Measurements from ENCODE around the gene NXF1. TPM values are rescaled to one million over a fixed set of nuclear protein-coding genes. Genes with fewer than 3 reads are reported as not detected.
A peak's percentile ranks its signal among the peaks of the same experiment; 100 is the strongest.

NXF1 gene
- total and polyA plus RNA-seq, 10 of the 15 experiments (the other 5 are each of a cell fraction or from before 2014, with no cell fraction given): 20.7 to 84.9 (median 40.6) TPM

- ChIA-PET RAD21 (ENCODE audit: unreplicated experiment) (interaction anchor here (0.6 to 2.1 kb wide), 23 partner anchors 8 to 347 kb away, joined by 3 to 44 read pairs (median 5); partner anchors contain the start of genes C11orf98, CSKMT, HNRNPUL2 and MTA2), SMC1A (ENCODE audit: uncharacterized antibody, unreplicated experiment) (interaction anchor here (0.5 to 3.5 kb wide), 22 partner anchors 8 to 197 kb away, joined by 3 to 27 read pairs (median 4); partner anchors contain the start of genes HNRNPUL2, STX5, TAF6L and TTC9C), POLR2A (interaction anchor here (0.5 to 4.6 kb wide), 44 partner anchors 8 to 810 kb away, joined by 3 to 70 read pairs (median 4); partner anchors contain the start of genes B3GAT3, C11orf98, CSKMT and EEF1G), CTCF (interaction anchor here (0.6 to 3.5 kb wide), 20 partner anchors 8 to 329 kb away, joined by 3 to 42 read pairs (median 4); partner anchors contain the start of genes B3GAT3, HNRNPUL2, TAF6L and TTC9C)
- Histone ChIP-seq H3K4me3 (peak within 1 kb of the TSS; percentile 85), H3K36me3 (ENCODE audit: control insufficient read depth in 2 of 2, insufficient read depth in 2 of 2, low read length in 1 of 2) (no peaks in the 10 kb centered on the region), H3K27me3 (replicated peaks in 1 of 2; ENCODE audit: control insufficient read depth in 2 of 2, insufficient read depth in 2 of 2, low read length in 1 of 2) (no peaks in the 10 kb centered on the region), H4K20me1 (ENCODE audit: control insufficient read depth, insufficient read depth) (no peaks in the 10 kb centered on the region), H3K9me3 (replicated peaks; ENCODE audit: control insufficient read depth, insufficient read depth, low read length) (no peaks in the 10 kb centered on the region), H3K4me2 (ENCODE audit: control insufficient read depth, insufficient read depth) (peak within 1 kb of the TSS; percentile 96), H3K4me1 (ENCODE audit: control insufficient read depth, insufficient read depth, low read length) (peaks cover 6% of the 10 kb centered on the region), H3K79me2 (ENCODE audit: control insufficient read depth, insufficient read depth, low read length) (no peaks in the 10 kb centered on the region; the same call in 1 of the 2 replicates), H2AFZ (ENCODE audit: control insufficient read depth, low read depth, low read length) (peak within 1 kb of the TSS; percentile 98), H3K27ac (ENCODE audit: control insufficient read depth, insufficient read depth) (peak within 1 kb of the TSS; percentile 92), H3K9ac (ENCODE audit: control insufficient read depth, insufficient read depth, low read length) (peak within 1 kb of the TSS; percentile 78)
- intact Hi-C loops (cut with micrococcal nuclease; ENCODE audit: unreplicated experiment) (loop anchor here (1.0 kb wide), 1 partner anchor 27 kb away; the partner anchor contains the start of gene HNRNPUL2), in situ Hi-C loops (cut with MboI) (no loop called here)
- no TSS peak for BruUV-seq (replicated peaks)
- peak; percentile 99 for ATAC-seq
- DNase-seq (ENCODE audit: low read depth, low spot score): peak; percentile 99
- WGBS (ENCODE audit: insufficient coverage, insufficient replicate concordance, low lambda C conversion rate, missing lambda C conversion rate): under 1% methylated on average over 43 of the region's 47 CpGs
- peak; percentile 100 for FAIRE-seq
- TF ChIP-seq KDM1A (IDR thresholded peaks at IDR 0.05; ENCODE audit: borderline replicate concordance): no peak
- TF ChIP-seq RAD21 (IDR thresholded peaks at IDR 0.05; ENCODE audit: insufficient read depth, low read depth, low read length): no peak
- TF ChIP-seq BCL3 (IDR thresholded peaks at IDR 0.05; ENCODE audit: borderline replicate concordance, insufficient read depth, low read depth, low read length, poor library complexity, severe bottlenecking): no peak
- TF ChIP-seq MAX (IDR thresholded peaks at IDR 0.05; ENCODE audit: low read depth, low read length): no peak
- TF ChIP-seq HDAC2 (IDR thresholded peaks at IDR 0.05): no peak
- no peak for TF ChIP-seq TARDBP (IDR thresholded peaks at IDR 0.05; ENCODE audit: borderline replicate concordance)
- no peak for TF ChIP-seq HDAC6 (IDR thresholded peaks at IDR 0.05; ENCODE audit: unreplicated experiment)
- no peak for TF ChIP-seq PAX5 (IDR thresholded peaks at IDR 0.05; ENCODE audit: borderline replicate concordance, low read depth, low read length)
- TF ChIP-seq E2F4 (IDR thresholded peaks at IDR 0.05; ENCODE audit: low read depth, low read length): no peak
- no peak for TF ChIP-seq TCF12 (IDR thresholded peaks at IDR 0.05; ENCODE audit: low read depth, low read length)
- TF ChIP-seq GATAD2B (conservative IDR thresholded peaks at IDR 0.05; ENCODE audit: low read depth): no peak
- peak; percentile 39 for TF ChIP-seq SKIL (IDR thresholded peaks at IDR 0.05; ENCODE audit: low read depth, poor library complexity, severe bottlenecking)
- no peak for TF ChIP-seq ZBTB4 (CRISPR knock-in tag; IDR thresholded peaks at IDR 0.05)
- no peak for TF ChIP-seq JUNB (IDR thresholded peaks at IDR 0.05)
Measured at GRCh38 chr11:62753736-62754603, 51.3 kb downstream of the NXF1 start, which contains the start of gene ZBTB3. TSS of gene ZBTB3 (minus strand) at chr11:62754160. CDS start at chr11:62753664, 496 bp downstream.
